Transverse colon (tissue), 4 donors: ENCODE data around the gene TAF11L14.

Experiments used
- CTCF ChIP-seq, 5 experiments: fragments of 200-600 bp in 3 of 5; fragments of 450-650 bp in 2 of 5; sonication (generic) in 3 of 5; IDR thresholded peaks; 1 replicate in 2 of 5; 2 replicates in 3 of 5; pipeline ENCODE4 v1.5.1; 2016 to 2017; ENCODE audit warnings: antibody characterized with exemption in 5 of 5, inconsistent platforms in 3 of 5, mild to moderate bottlenecking in 2 of 5, moderate library complexity in 1 of 5
- POLR2A ChIP-seq: fragments of 450-650 bp; IDR thresholded peaks from one replicate; pipeline ENCODE4 v1.6.1; 2016; ENCODE audit warnings: antibody characterized with exemption, mild to moderate bottlenecking, moderate library complexity
- POLR2AphosphoS5 ChIP-seq, 3 donors: sonication (generic); formaldehyde crosslinking; IDR thresholded peaks; one replicate each; pipeline ENCODE4 v1.6.1; 2016; ENCODE audit warnings: antibody characterized with exemption in 3 of 3

- TF ChIP-seq CTCF (IDR thresholded peaks at IDR 0.05) (no peak), POLR2A (no peak), POLR2AphosphoS5 (IDR thresholded peaks at IDR 0.05) (no peak)
Measured at GRCh38 chr5:17655921-17656320, 21.7 kb downstream of the TAF11L14 start.
